ENCODE results near the gene SLC41A3.
"Not testable (repeated sequence)": the region's sequence is repeated elsewhere in the genome, so short reads cannot be mapped to it uniquely, and the experiment has no call there.

DNA sequence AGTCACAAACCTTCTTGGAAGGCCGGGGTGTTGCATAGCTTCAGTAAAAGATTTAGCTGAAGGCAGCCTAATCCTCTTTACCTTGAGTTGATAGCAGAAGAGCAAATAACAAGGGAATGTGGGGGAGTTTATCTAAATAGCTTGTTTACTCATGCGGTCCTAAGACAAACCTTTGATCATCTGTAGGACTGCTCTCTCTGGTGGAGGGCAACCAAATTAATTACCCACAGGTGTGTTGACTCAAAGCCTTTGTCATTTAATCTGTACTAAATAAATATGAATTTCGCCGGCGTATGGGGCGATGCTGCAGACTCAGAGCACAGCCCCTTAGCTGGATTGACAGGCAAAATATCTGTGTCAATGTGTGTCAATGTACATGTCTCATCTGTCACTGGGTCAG, 17.2 kb downstream of the SLC41A3 start:
- TF ChIP-seq TAF1 (IDR thresholded peaks at IDR 0.05; ENCODE audit: low read depth, low read length); POLR2AphosphoS5 (IDR thresholded peaks at IDR 0.05; ENCODE audit: low read depth, low read length); POLR2A (IDR thresholded peaks at IDR 0.05; ENCODE audit: low read depth, low read length); PAX5 (IDR thresholded peaks at IDR 0.05; ENCODE audit: insufficient read depth, low read length, severe bottlenecking); POU2F2 (IDR thresholded peaks at IDR 0.05; ENCODE audit: low read depth, low read length): not testable (repeated sequence)
